HL-60/S4 (cell line): ENCODE results near the gene PODN.

Experiments
- in situ Hi-C: fragments of 300-500 bp; cut with MboI; formaldehyde crosslinking; loops from 2 replicates; pipeline ENCODE4 v1.14.3; 2022; ENCODE audit warnings: low sequenced_read_pairs

PODN gene

GRCh38 chr1:53087332-53088285 lies 25.6 kb downstream of the PODN start:
- in situ Hi-C loops, result no loop called here

GRCh38 chr1:53088616-53089300 lies 26.7 kb downstream of the PODN start:
- in situ Hi-C loops, result no loop called here

- in situ Hi-C loops, result no loop called here
Measured at GRCh38 chr1:53089478-53090226, 27.6 kb downstream of the PODN start.

GRCh38 chr1:53090227-53091147 lies 28.5 kb downstream of the PODN start:
- in situ Hi-C loops, result no loop called here

- in situ Hi-C loops, result no loop called here
Measured at GRCh38 chr1:53091841-53092645, 30.0 kb downstream of the PODN start.

- in situ Hi-C loops, result no loop called here
Measured at GRCh38 chr1:53092659-53093450, 30.8 kb downstream of the PODN start.

- in situ Hi-C loops, result no loop called here
Measured at GRCh38 chr1:53093451-53093754, 31.4 kb downstream of the PODN start.

- in situ Hi-C loops, result no loop called here
Measured at GRCh38 chr1:53093778-53094532, 31.9 kb downstream of the PODN start.

GRCh38 chr1:53094533-53094919 lies 32.5 kb downstream of the PODN start:
- in situ Hi-C loops, result no loop called here

GRCh38 chr1:53104289-53104913 lies 42.4 kb downstream of the PODN start:
- in situ Hi-C loops, result no loop called here

GRCh38 chr1:53107090-53107489 lies 45.1 kb downstream of the PODN start:
- in situ Hi-C loops, result no loop called here

- in situ Hi-C loops, result no loop called here
Measured at GRCh38 chr1:53107570-53108322, 45.7 kb downstream of the PODN start.

GRCh38 chr1:53108646-53109580 lies 46.9 kb downstream of the PODN start:
- in situ Hi-C loops, result no loop called here

GRCh38 chr1:53110370-53111072 lies 48.5 kb downstream of the PODN start:
- in situ Hi-C loops, result no loop called here

- in situ Hi-C loops, result no loop called here
Measured at GRCh38 chr1:53111073-53111556, 49.1 kb downstream of the PODN start.
